HepG2 (cell line): ENCODE data around the gene ID3. TPM values are rescaled to one million over a fixed set of nuclear protein-coding genes. Genes with fewer than 3 reads are reported as not detected.

Experiments used
- ATAC-seq: fragments of 200-7000 bp; cut with Tn5 transposase; 3 replicates; pipeline ENCODE4 v1.9.1; 2020; ENCODE audit warnings: mild to moderate bottlenecking, moderate library complexity
- BruUV-seq: library from RNA; stranded (reverse); fragments of 400-500 nt; replicated peaks from 2 replicates; lab custom pipeline; 2021; lab: Mats Ljungman, UMichigan
- CTCF ChIA-PET: fragments of 300-600 bp; formaldehyde crosslinking; extraction: SDS; loops from one replicate; lab custom pipeline; 2021; ENCODE audit warnings: low total read pairs, inconsistent platforms, low intra/inter-chr PET ratio; lab: Yijun Ruan, JAX
- POLR2A ChIA-PET: fragments of 350-600 bp; sonication (Branson Sonifier 250); formaldehyde crosslinking; loops from one replicate; lab custom pipeline; 2020; ENCODE audit warnings: antibody characterized with exemption, inconsistent platforms; lab: Yijun Ruan, JAX
- DNase-seq: peaks from one replicate; pipeline ENCODE4 v3.0.0-alpha.2; 2015; ENCODE audit warnings: low spot score
- FAIRE-seq: peaks from 3 replicates; lab custom pipeline; 2011; peaks lifted over from hg19 to GRCh38; lab: Jason Lieb, UNC
- H2AFZ ChIP-seq: one replicate; pipeline ENCODE4 v1.6.1; 2011; ENCODE audit warnings: low read length, inconsistent platforms
- H3K27ac ChIP-seq: fragments of 300-600 bp; 3 replicates; pipeline ENCODE4 v1.8.0; 2011; ENCODE audit warnings: mixed run types, mild to moderate bottlenecking, mixed read lengths, low read length, inconsistent platforms; ENCODE audit not compliant: insufficient read depth; ENCODE audit errors: extremely low read length
- H3K27me3 ChIP-seq, 2 experiments: fragments of 200-600 bp in 1 of 2; 2 replicates in 1 of 2; 3 replicates in 1 of 2; pipeline versions ENCODE4 v1.6.0 to v1.8.0; 2011; ENCODE audit warnings: low read length in 2 of 2, mild to moderate bottlenecking in 2 of 2, moderate library complexity in 2 of 2, inconsistent platforms in 1 of 2; ENCODE audit not compliant: insufficient read depth in 2 of 2, control insufficient read depth in 1 of 2
- H3K36me3 ChIP-seq, 2 experiments: fragments of 200-600 bp in 1 of 2; replicated peaks in 1 of 2; 2 replicates in 1 of 2; 3 replicates in 1 of 2; pipeline versions ENCODE4 v1.5.1 to v1.8.0; 2011; ENCODE audit warnings: low read length in 2 of 2, inconsistent platforms in 1 of 2; ENCODE audit not compliant: insufficient read depth in 2 of 2, control insufficient read depth in 1 of 2
- H3K4me1 ChIP-seq: 2 replicates; pipeline ENCODE4 v1.5.1; 2012; ENCODE audit warnings: low read length, inconsistent platforms; ENCODE audit not compliant: insufficient read depth
- H3K4me2 ChIP-seq: 2 replicates; pipeline ENCODE4 v1.6.0; 2011; ENCODE audit warnings: low read depth, low read length, inconsistent platforms
- H3K4me3 ChIP-seq, 3 experiments: fragments of 200-600 bp in 1 of 3; sonication (generic), shearing (Covaris generic) in 1 of 3; replicated peaks in 1 of 3; 2 replicates each; pipeline ENCODE4 v1.5.1; 2011 to 2016; ENCODE audit warnings: low read length in 3 of 3, inconsistent platforms in 2 of 3, low read depth in 2 of 3, mild to moderate bottlenecking in 2 of 3, control low read depth in 1 of 3, mixed read lengths in 1 of 3; ENCODE audit not compliant: insufficient read depth in 1 of 3
- H3K79me2 ChIP-seq: one replicate; pipeline ENCODE4 v1.6.1; 2011; ENCODE audit warnings: low read length, inconsistent platforms; ENCODE audit not compliant: insufficient read depth
- H3K9ac ChIP-seq: 2 replicates; pipeline ENCODE4 v1.6.0; 2011; ENCODE audit warnings: mild to moderate bottlenecking, low read depth, low read length, inconsistent platforms; ENCODE audit not compliant: insufficient read depth
- H3K9me3 ChIP-seq: 2 replicates; pipeline ENCODE4 v1.5.1; 2012; ENCODE audit warnings: mild to moderate bottlenecking, low read length
- H4K20me1 ChIP-seq: 2 replicates; pipeline ENCODE4 v1.6.0; 2011; ENCODE audit warnings: inconsistent platforms, mild to moderate bottlenecking, low read length, moderate library complexity; ENCODE audit not compliant: insufficient read depth
- CENPT ChIP-seq: sonication (generic); formaldehyde crosslinking; IDR thresholded peaks from 2 replicates; pipeline ENCODE4 v1.8.0; 2022; ENCODE audit warnings: low read depth, mild to moderate bottlenecking, moderate library complexity, missing genetic modification reagents
- CHD4 ChIP-seq: fragments of 200-600 bp; sonication (generic); IDR thresholded peaks from 2 replicates; pipeline ENCODE4 v1.7.0; 2017; ENCODE audit warnings: mild to moderate bottlenecking, low read length, borderline replicate concordance
- CREM ChIP-seq, 2 experiments: sonication (generic) in 1 of 2; formaldehyde crosslinking in 1 of 2; IDR thresholded peaks; 2 replicates each; pipeline versions ENCODE4 v1.4.0 to v1.6.1; 2016 to 2020; ENCODE audit warnings: antibody characterized with exemption in 1 of 2, mild to moderate bottlenecking in 1 of 2, missing genetic modification reagents in 1 of 2
- EEA1 ChIP-seq: sonication (generic); formaldehyde crosslinking; IDR thresholded peaks from 2 replicates; pipeline ENCODE4 v1.5.1; 2020; ENCODE audit warnings: mild to moderate bottlenecking, missing genetic modification reagents, borderline replicate concordance
- KAT7 ChIP-seq: IDR thresholded peaks from 2 replicates; pipeline ENCODE4 v1.6.1; 2018; ENCODE audit warnings: borderline replicate concordance, missing compliant biosample characterization
- KLF11 ChIP-seq: IDR thresholded peaks from 2 replicates; pipeline ENCODE4 v1.6.1; 2016; ENCODE audit warnings: missing compliant biosample characterization
- MED1 ChIP-seq: sonication (generic); formaldehyde crosslinking; IDR thresholded peaks from 2 replicates; pipeline ENCODE4 v1.4.0; 2020; ENCODE audit warnings: missing genetic modification reagents
- NR1H2 ChIP-seq: sonication (generic); formaldehyde crosslinking; IDR thresholded peaks from 2 replicates; pipeline ENCODE4 v1.8.1; 2022; ENCODE audit warnings: low read depth, missing genetic modification reagents, borderline replicate concordance
- SAFB2 ChIP-seq: sonication (generic); formaldehyde crosslinking; IDR thresholded peaks from 2 replicates; pipeline ENCODE4 v1.5.1; 2020; ENCODE audit warnings: missing genetic modification reagents, low read depth, mild to moderate bottlenecking, borderline replicate concordance
- SMC3 ChIP-seq: IDR thresholded peaks from 2 replicates; pipeline ENCODE4 v1.6.1; 2011; ENCODE audit warnings: low read length, improper control_type of control experiment
- SNAPC5 ChIP-seq: sonication (generic); formaldehyde crosslinking; IDR thresholded peaks from 2 replicates; pipeline ENCODE4 v1.8.1; 2023; ENCODE audit warnings: mild to moderate bottlenecking, missing genetic modification reagents, borderline replicate concordance
- SP2 ChIP-seq: sonication (generic); formaldehyde crosslinking; IDR thresholded peaks from 2 replicates; pipeline ENCODE4 v1.5.1; 2020; ENCODE audit warnings: mild to moderate bottlenecking, missing genetic modification reagents
- ZNF33B ChIP-seq: sonication (generic); formaldehyde crosslinking; IDR thresholded peaks from 2 replicates; pipeline ENCODE4 v1.5.1; 2020; ENCODE audit warnings: mild to moderate bottlenecking, missing genetic modification reagents
- ZNF343 ChIP-seq: sonication (generic); formaldehyde crosslinking; IDR thresholded peaks from 2 replicates; pipeline ENCODE4 v1.4.0; 2020; ENCODE audit warnings: mild to moderate bottlenecking, missing genetic modification reagents
- ZNF709 ChIP-seq: sonication (generic); formaldehyde crosslinking; IDR thresholded peaks from 2 replicates; pipeline ENCODE4 v1.5.0; 2020; ENCODE audit warnings: mild to moderate bottlenecking, missing genetic modification reagents
- ZUFSP ChIP-seq: sonication (generic); formaldehyde crosslinking; IDR thresholded peaks from 2 replicates; pipeline ENCODE4 v1.9.0; 2021; ENCODE audit warnings: missing genetic modification reagents, mild to moderate bottlenecking, borderline replicate concordance
- ZXDC ChIP-seq: sonication (generic); formaldehyde crosslinking; IDR thresholded peaks from 2 replicates; pipeline ENCODE4 v1.5.0; 2020; ENCODE audit warnings: mild to moderate bottlenecking, missing genetic modification reagents
- WGBS: methylation state at CpG from one replicate; pipeline ENCODE4 v1.1.6; 2017; ENCODE audit warnings: low lambda C conversion rate; 5-methylcytosine and 5-hydroxymethylcytosine counted together
- in situ Hi-C: cut with HindIII; loops from 2 replicates; pipeline ENCODE4 v1.10.0; 2017; ENCODE audit warnings: low pct_unique_long_range_greater_than_20kb; ENCODE audit not compliant: extremely low pct_ligation_motif_present
- intact Hi-C: fragments of 100-400 bp; cut with micrococcal nuclease; formaldehyde crosslinking; loops from one replicate; pipeline ENCODE4 v1.10.0; 2022; ENCODE audit not compliant: unreplicated experiment
- polyA plus RNA-seq, 8 experiments: library from polyadenylated mRNA; depleted of rRNA in 3 of 8; stranded (reverse) in 7 of 8; unstranded in 1 of 8; fragments of >200 nt; fragmentation: Illumina TruSeq in 4 of 8; extraction: Trizol in 4 of 8; gene quantifications; 2 replicates each; pipeline versions ENCODE4 v1.2.1 to v1.2.3, GENCODE V29; 2011 to 2016; ENCODE audit warnings: low read depth in 4 of 8, missing spikeins in 1 of 8, mixed read lengths in 1 of 8; ENCODE audit not compliant: insufficient read depth in 1 of 8
- total RNA-seq, 5 experiments: library from RNA; depleted of rRNA; stranded (reverse); fragments of >200 nt; fragmentation: Illumina TruSeq; extraction: Trizol; gene quantifications; 2 replicates each; pipeline ENCODE4 v1.2.3, GENCODE V29; 2016; ENCODE audit warnings: low read depth in 1 of 5

ID3 gene
- total and polyA plus RNA-seq, 2 of the 13 experiments (the other 11 are each of a cell fraction or from before 2014, with no cell fraction given), result 64.8 to 115 TPM

- Histone ChIP-seq H3K4me1 (peaks cover 85% of the 10 kb centered on the region), H3K36me3 (no peaks in the 10 kb centered on the region), H3K9ac (no peak overlapping the region), H2AFZ (no peak overlapping the region), H3K27me3 (0 out of 5 replicates have a peak, but pooled peaks cover 0 to 2% of the 10 kb centered on the region in 2 experiments), H3K4me2 (no peak overlapping the region), H3K27ac (no peak overlapping the region), H3K79me2 (no peaks in the 10 kb centered on the region), H3K4me3 (no peak overlapping the region), H3K9me3 (no peaks in the 10 kb centered on the region), H4K20me1 (no peaks in the 10 kb centered on the region)
- CTCF ChIA-PET, result no interaction called here
- FAIRE-seq (no peak), ATAC-seq (no peak), DNase-seq (no peak)
- POLR2A ChIA-PET, result no interaction called here
- WGBS, result 12% methylated on average over 5 of the region's 5 CpGs
- in situ Hi-C loops (no loop called here), intact Hi-C loops (no loop called here)
- no TSS peak for BruUV-seq
- no peak for TF ChIP-seq NR1H2 (CRISPR knock-in tag)
- TF ChIP-seq ZNF33B (CRISPR knock-in tag), result no peak
- no peak for TF ChIP-seq MED1 (CRISPR knock-in tag)
- TF ChIP-seq EEA1 (CRISPR knock-in tag), result no peak
- TF ChIP-seq ZUFSP (CRISPR knock-in tag), result no peak
- no peak for TF ChIP-seq CHD4
- TF ChIP-seq ZNF343, result no peak
- TF ChIP-seq SP2 (CRISPR knock-in tag), result no peak
- no peak for TF ChIP-seq KAT7
- TF ChIP-seq ZNF709 (CRISPR knock-in tag), result no peak
- no peak for TF ChIP-seq SAFB2 (CRISPR knock-in tag)
- TF ChIP-seq KLF11 (CRISPR knock-in tag), result no peak
- no peak for TF ChIP-seq CENPT
- no peak for TF ChIP-seq SNAPC5
- TF ChIP-seq CREM (IDR thresholded peaks at IDR 0.05), result no peak
- TF ChIP-seq CREM (CRISPR knock-in tag; IDR thresholded peaks at IDR 0.05), result no peak
- no peak for TF ChIP-seq SMC3
- no peak for TF ChIP-seq ZXDC
Observed at GRCh38 chr1:23589585-23589986, 30.3 kb upstream of the ID3 start.
